ENCODE data around the gene TBC1D5.

TBC1D5 gene

DNA sequence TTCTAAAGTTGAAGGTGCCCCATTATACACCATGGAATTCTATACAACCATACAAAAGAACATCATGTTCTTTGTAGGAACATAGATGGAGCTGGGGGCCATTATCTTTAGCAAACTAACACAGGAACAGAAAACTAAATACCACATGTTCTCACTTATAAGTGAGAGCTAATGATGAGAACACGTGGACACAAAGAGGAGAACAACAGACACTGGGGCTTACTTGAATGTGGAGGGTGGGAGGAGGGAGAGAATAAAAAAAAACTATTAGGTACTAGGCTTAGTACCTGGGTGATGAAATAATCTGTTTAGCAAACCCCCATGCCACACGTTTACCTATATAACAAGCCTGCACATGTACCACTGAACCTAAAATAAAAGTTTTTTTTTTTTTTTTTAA, 515.0 kb downstream of the TBC1D5 start:
- Histone ChIP-seq H3K27ac (no peak overlapping the region), H3K4me3 (IDR thresholded peaks at IDR 0.05; ENCODE audit: insufficient read depth, low read depth, low read length) (no peak overlapping the region), H2AFZ (ENCODE audit: low read depth) (no peak overlapping the region), H3K36me3 (ENCODE audit: insufficient read depth) (no peaks in the 10 kb centered on the region), H3K9ac (no peak overlapping the region), H3K79me2 (ENCODE audit: insufficient read depth, low read depth) (no peaks in the 10 kb centered on the region), H3K4me2 (no peak overlapping the region), H4K20me1 (ENCODE audit: insufficient read depth) (no peaks in the 10 kb centered on the region), H3K4me1 (ENCODE audit: low read depth, poor library complexity, severe bottlenecking) (peaks cover 13% of the 10 kb centered on the region), H3K27me3 (ENCODE audit: insufficient read depth, low read depth) (no peaks in the 10 kb centered on the region)
- TF ChIP-seq, protein P1, sequence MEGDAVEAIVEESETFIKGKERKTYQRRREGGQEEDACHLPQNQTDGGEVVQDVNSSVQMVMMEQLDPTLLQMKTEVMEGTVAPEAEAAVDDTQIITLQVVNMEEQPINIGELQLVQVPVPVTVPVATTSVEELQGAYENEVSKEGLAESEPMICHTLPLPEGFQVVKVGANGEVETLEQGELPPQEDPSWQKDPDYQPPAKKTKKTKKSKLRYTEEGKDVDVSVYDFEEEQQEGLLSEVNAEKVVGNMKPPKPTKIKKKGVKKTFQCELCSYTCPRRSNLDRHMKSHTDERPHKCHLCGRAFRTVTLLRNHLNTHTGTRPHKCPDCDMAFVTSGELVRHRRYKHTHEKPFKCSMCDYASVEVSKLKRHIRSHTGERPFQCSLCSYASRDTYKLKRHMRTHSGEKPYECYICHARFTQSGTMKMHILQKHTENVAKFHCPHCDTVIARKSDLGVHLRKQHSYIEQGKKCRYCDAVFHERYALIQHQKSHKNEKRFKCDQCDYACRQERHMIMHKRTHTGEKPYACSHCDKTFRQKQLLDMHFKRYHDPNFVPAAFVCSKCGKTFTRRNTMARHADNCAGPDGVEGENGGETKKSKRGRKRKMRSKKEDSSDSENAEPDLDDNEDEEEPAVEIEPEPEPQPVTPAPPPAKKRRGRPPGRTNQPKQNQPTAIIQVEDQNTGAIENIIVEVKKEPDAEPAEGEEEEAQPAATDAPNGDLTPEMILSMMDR (conservative IDR thresholded peaks at IDR 0.05; ENCODE audit: low read depth, low read length), result no peak

DNA sequence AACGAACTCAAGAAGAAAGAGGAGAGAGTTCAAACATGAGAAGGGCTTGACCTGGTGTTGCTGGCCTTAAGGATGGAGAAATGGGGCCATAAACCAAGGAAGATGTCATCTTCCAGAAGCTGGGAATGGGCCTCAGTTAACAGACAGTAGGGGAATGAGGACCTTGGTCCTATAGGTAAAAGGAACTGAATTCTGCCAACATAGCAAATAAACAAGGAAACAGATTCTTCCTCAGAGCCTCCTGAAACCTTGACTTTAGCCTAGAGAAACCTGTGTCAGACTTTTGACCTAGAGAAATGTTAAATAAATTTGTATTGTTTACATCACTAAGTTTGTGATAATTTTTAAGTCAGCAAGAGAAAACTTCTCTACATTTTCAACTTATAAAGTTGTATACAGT, 520.9 kb downstream of the TBC1D5 start:
- Histone ChIP-seq H3K4me1 (ENCODE audit: low read depth, poor library complexity, severe bottlenecking) (no peaks in the 10 kb centered on the region), H3K27me3 (ENCODE audit: insufficient read depth, low read depth) (no peaks in the 10 kb centered on the region), H3K4me2 (no peak overlapping the region), H3K4me3 (IDR thresholded peaks at IDR 0.05; ENCODE audit: insufficient read depth, low read depth, low read length) (no peak overlapping the region), H2AFZ (ENCODE audit: low read depth) (no peak overlapping the region), H3K9ac (no peak overlapping the region), H3K27ac (no peak overlapping the region), H4K20me1 (ENCODE audit: insufficient read depth) (no peaks in the 10 kb centered on the region), H3K36me3 (ENCODE audit: insufficient read depth) (no peaks in the 10 kb centered on the region), H3K79me2 (ENCODE audit: insufficient read depth, low read depth) (no peaks in the 10 kb centered on the region)
- TF ChIP-seq, protein P1 (conservative IDR thresholded peaks at IDR 0.05; ENCODE audit: low read depth, low read length), result no peak

DNA sequence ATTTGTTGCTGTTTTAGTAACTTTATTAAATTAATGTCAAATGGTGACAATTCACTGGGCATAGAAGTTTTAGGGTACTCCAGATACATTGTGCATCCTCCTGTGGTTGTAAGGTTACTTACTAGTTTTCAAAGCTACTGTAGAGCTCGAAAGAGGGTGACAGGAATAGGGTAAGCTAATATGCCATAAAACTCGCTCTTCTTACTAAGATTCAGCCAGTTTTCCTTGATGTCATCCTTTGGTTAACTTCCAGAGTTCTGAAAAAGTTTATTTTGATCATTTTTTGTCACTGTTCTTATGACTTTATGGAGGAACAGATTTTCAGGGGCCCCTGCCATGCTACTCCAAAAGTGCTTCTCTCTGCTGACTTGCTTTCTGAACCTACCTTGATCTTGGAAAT, 522.8 kb downstream of the TBC1D5 start:
- Histone ChIP-seq H3K4me3 (IDR thresholded peaks at IDR 0.05; ENCODE audit: insufficient read depth, low read depth, low read length) (no peak overlapping the region), H2AFZ (ENCODE audit: low read depth) (no peak overlapping the region), H3K4me1 (ENCODE audit: low read depth, poor library complexity, severe bottlenecking) (no peaks in the 10 kb centered on the region), H3K4me2 (no peak overlapping the region), H3K27me3 (ENCODE audit: insufficient read depth, low read depth) (no peaks in the 10 kb centered on the region), H3K27ac (no peak overlapping the region), H3K36me3 (ENCODE audit: insufficient read depth) (no peaks in the 10 kb centered on the region), H3K79me2 (ENCODE audit: insufficient read depth, low read depth) (no peaks in the 10 kb centered on the region), H3K9ac (no peak overlapping the region), H4K20me1 (ENCODE audit: insufficient read depth) (no peaks in the 10 kb centered on the region)
- TF ChIP-seq, protein P1 (conservative IDR thresholded peaks at IDR 0.05; ENCODE audit: low read depth, low read length), result no peak

DNA sequence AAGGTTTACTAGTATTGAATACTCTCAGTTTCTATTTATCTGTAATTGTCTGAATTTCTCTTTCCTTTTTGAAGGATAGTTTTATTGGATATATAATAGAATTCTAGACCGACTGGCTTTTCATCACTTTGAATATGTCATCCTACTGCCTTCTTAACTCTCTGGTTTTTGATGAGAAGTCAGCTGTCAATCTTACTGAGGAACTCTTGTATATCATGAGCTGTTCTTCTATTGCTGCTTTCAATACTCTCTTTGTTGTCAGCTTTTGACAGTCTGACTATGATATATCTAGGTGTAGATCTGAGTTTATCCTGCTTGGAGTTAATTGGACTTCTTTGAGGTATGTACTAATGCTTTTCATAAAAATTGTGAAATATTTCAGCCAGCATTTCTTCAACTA, 523.8 kb downstream of the TBC1D5 start:
- no peak overlapping the region for H2AFZ ChIP-seq (ENCODE audit: low read depth)
- no peaks in the 10 kb centered on the region for H3K27me3 ChIP-seq (ENCODE audit: insufficient read depth, low read depth)
- no peaks in the 10 kb centered on the region for H4K20me1 ChIP-seq (ENCODE audit: insufficient read depth)
- no peak overlapping the region for H3K4me2 ChIP-seq
- no peak overlapping the region for H3K9ac ChIP-seq
- no peaks in the 10 kb centered on the region for H3K4me1 ChIP-seq (ENCODE audit: low read depth, poor library complexity, severe bottlenecking)
- no peak overlapping the region for H3K4me3 ChIP-seq (IDR thresholded peaks at IDR 0.05; ENCODE audit: insufficient read depth, low read depth, low read length)
- no peak overlapping the region for H3K27ac ChIP-seq
- no peaks in the 10 kb centered on the region for H3K79me2 ChIP-seq (ENCODE audit: insufficient read depth, low read depth)
- no peaks in the 10 kb centered on the region for H3K36me3 ChIP-seq (ENCODE audit: insufficient read depth)
- TF ChIP-seq, protein P1 (conservative IDR thresholded peaks at IDR 0.05; ENCODE audit: low read depth, low read length), result no peak
